GM18511 (cell line): ENCODE results near the gene HSPA12A.
"Not testable (repeated sequence)": the region's sequence is repeated elsewhere in the genome, so short reads cannot be mapped to it uniquely, and the experiment has no call there.

ENCODE experiments used
- ATAC-seq: cut with Tn5 transposase; IDR thresholded peaks from one replicate; pipeline ENCODE4 v1.9.1; 2021; ENCODE audit warnings: mild to moderate bottlenecking, moderate library complexity; ENCODE audit not compliant: unreplicated experiment

The HSPA12A gene

GRCh38 chr10:116719804-116720203 lies 22.6 kb downstream of the HSPA12A start:
- ATAC-seq: no peak

GRCh38 chr10:116718058-116718457 lies 24.3 kb downstream of the HSPA12A start:
- ATAC-seq: no peak

DNA sequence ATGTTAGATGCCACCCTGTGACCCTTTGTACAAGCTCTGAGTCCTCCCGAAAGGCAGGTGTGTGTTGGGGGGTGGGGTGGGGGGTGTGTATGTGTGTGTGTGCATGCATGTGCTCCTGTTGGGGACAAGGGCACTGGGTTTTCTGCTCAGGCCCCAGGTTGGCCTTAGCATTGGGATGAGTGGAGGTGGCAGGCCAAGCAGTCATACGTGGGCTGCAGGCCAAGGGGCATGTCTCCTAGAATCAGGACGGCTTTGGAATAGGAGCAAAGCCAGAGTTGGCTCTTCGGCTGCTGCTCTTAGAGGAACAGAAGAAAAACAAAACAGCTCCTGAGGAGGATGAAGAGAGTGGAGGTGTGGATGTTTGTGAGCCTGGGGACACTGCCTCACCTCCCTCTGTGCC lies 26.0 kb downstream of the HSPA12A start:
- no peak for ATAC-seq

- no peak for ATAC-seq
Observed at GRCh38 chr10:116715839-116716377, 26.5 kb downstream of the HSPA12A start.

- no peak for ATAC-seq
Observed at GRCh38 chr10:116715341-116715740, 27.0 kb downstream of the HSPA12A start.

- ATAC-seq: no peak
Observed at GRCh38 chr10:116713846-116714245, 28.5 kb downstream of the HSPA12A start.

DNA sequence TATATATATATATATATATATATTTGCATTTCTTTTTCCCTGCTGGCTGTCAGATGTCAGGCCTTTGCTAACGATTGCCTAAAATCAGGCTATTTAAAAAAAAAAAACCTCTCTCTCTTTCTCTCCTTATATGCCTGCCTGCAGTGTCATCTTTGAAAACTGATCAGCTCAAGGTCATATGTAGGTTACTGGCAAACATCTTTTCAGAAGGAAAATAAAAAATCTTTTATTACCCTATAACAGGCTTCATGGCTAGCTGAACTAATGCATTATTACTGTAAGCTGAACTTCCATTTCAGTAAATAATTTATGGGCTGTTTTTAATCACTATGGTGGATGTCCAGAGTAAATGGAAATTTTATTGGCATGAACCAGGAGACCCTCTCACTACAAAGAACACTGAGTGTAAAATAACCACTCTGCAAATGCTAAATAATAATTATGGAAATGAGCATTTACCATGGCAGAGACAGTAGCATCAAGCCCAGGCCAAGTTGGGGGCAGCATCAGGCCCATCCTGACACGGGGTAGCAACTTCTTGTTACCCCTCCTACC lies 29.3 kb downstream of the HSPA12A start:
- no peak for ATAC-seq

GRCh38 chr10:116712519-116712918 lies 29.8 kb downstream of the HSPA12A start:
- no peak for ATAC-seq

- not testable (repeated sequence) for ATAC-seq
Observed at GRCh38 chr10:116711803-116712202, 30.6 kb downstream of the HSPA12A start.

GRCh38 chr10:116710076-116710475 lies 32.3 kb downstream of the HSPA12A start:
- ATAC-seq: no peak

DNA sequence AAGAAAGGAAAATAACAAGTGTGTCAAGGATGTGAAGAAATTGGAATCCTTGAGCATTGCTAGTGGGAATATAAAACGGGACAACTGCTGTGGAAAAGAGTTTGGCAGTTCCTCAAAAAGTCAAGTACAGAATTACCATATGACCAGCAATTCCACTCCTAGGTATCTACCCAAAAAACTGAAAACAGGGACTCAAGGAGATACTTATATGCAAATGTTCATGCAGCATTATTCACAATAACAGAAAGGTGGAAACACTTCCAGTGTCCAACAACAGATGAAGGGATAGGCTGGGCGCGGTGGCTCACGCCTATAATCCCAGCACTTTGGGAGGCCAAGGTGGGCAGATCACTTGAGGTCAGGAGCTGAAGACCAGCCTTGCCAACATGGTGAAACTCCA lies 33.5 kb downstream of the HSPA12A start:
- ATAC-seq: no peak

GRCh38 chr10:116708391-116708821 lies 34.0 kb downstream of the HSPA12A start:
- no peak for ATAC-seq

DNA sequence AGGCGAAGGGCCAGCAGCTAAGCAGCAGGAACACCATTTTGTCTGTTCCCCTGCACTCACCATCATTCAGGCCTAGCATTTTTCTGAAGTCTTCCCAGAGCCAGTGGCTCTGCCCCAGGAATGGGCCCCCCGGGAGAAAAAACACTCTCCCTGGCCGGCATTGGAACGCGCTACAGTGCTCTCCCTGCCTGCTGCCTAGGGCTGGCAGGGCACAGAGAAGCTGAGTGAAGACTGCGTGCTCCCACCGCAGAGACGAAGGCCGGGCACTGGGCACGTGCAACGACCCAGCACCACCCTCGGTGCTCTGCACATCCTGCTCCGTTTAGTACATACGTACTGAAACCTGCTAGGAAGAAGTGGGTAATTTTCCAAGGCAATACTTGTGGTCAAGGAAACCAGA lies 34.4 kb downstream of the HSPA12A start:
- no peak for ATAC-seq

- no peak for ATAC-seq
Observed at GRCh38 chr10:116706281-116706680, 36.1 kb downstream of the HSPA12A start.

DNA sequence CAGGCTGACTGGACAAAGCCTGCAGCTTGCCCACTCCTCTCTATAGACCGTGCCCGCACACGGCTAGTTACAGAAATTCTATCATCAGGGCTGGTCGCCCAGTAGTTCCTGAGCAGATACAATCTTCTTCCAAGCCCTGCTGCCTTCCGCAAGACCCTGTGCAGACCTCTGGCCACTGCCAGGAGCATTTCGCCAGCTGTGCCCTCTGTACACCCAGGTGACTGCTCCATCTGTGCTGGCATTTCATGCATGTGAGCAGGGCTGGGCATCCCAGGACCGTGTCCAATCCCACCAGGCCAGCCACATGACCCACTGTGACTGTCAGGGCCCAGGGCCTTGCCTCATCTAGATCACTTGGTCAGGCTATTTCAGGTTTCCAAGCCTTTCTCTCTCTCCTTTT lies 36.9 kb downstream of the HSPA12A start:
- ATAC-seq: no peak

- no peak for ATAC-seq
Observed at GRCh38 chr10:116704926-116705325, 37.4 kb downstream of the HSPA12A start.

DNA sequence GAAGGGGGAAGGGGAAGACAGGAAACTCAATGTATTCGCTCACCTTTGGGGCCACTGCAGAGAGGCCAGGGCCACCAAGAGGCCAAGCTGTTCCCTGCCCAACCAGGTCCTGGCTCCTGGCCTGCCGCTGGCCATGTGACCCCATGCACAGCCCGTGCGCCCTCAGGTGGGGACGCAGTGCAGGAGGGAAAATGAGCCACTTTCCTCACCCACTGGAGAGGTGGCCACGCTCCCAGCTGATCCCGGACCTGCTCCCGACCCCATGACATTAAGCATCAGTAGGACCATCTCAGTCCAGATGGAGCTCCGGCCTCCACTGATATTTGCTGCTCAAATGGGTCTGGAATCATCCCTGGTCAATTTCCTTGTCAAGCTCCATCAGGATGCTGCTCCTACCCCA lies 40.2 kb downstream of the HSPA12A start:
- ATAC-seq: no peak

DNA sequence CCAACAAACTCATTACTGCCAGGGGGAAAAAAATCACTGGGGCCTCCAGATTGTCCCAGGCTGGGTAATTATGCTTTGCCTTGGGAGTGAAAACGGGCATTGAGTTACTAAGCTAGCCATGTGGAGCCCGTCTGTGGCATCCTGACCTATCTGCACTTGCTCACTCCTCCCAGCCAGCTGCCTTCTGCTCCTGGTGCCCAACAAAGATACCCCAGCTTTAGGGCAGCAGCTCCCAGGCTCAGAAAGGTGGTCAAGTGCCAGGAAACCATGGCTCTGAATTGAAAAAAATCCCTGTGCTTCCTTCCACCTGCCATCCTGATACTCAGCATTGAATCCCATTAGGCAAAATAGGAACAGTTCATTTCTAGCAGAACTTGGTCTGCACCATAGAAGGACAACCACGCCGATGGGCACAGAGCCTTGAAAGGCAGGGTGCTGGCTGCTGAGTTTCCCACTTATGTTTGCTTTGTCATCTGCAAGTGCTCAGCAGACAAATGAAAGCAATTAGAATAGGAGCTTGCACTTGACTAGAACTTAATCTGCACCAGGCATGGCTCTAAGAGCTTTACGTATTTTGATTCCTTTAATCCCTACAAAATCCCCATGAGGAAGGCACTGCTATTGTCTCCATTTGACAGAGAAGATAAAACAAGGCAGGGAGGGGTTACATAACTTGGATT lies 42.8 kb downstream of the HSPA12A start:
- no peak for ATAC-seq

- ATAC-seq: no peak
Observed at GRCh38 chr10:116699049-116699448, 43.3 kb downstream of the HSPA12A start.

DNA sequence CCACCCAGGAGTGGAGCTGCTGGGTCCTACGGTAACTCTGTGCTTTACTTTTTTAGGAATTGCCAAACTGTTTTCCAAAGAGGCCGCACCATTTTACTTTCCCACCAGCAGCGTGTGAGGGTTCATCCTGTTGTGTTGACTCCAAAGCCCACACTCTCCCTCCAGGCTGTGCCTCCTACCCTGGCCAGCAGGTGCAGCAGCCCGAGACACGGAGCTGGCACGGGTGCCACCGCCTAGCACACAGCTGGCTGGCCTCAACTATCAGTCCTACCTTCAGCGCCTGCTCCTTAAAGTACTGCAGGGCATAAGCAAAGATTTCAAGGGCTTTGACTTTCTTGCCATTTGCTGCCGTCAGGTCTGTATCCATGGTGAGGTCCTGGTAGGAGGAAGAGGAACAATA lies 44.0 kb downstream of the HSPA12A start:
- ATAC-seq: no peak

- ATAC-seq: no peak
Observed at GRCh38 chr10:116697816-116698215, 44.5 kb downstream of the HSPA12A start.

DNA sequence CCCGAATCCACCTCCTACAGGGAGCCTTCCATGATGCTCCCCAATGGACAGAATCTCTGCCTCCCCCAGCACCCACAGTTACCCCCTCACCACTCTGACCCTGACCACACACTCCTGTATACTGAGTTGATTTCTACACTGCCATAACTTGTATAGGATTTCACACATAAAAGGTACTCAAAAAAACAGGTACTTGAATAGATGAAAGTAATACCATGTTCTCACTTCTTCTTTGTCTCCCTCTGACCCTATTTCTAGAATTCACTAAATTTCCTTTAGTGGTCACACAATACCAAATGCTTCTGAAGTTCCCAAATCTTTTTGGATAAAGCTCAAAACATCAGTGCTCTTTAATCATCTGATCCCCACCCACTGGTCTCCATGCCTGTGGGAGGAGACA lies 45.4 kb downstream of the HSPA12A start:
- peak; percentile 89 for ATAC-seq

DNA sequence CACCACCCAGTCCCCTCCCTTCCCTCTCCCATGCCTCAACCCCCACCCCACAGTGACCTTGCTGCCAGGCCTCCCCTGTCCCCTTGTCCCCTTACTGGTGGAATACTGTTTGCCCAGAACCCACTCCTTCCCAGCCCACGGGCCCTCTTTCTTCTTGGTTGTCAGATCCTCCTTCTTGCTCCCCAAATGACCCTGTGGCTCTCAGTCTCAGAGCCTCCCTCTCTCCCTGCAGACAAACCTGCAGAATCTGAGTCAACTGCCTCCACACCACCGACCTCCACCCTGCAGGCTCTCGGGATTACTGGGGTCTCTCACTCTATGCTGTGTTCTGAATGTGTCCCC lies 47.5 kb downstream of the HSPA12A start:
- ATAC-seq: no peak
